Activated T-helper 2 cell treated with anti-CD3 and anti-CD28 coated beads, Interferon-gamma antibody, Interleukin-2, Interleukin-4, amounts not matched to agents 10 μg/mL and 5 μg/mL and 100 μg/mL, durations not matched to agents 14 hours and 24 hours and 36 hours (primary cell): Measurements from ENCODE around the gene RFX4. TPM values are rescaled to one million over a fixed set of nuclear protein-coding genes. Genes with fewer than 3 reads are reported as not detected.

Experiments used
- DNase-seq: peaks from one replicate; pipeline ENCODE4 v3.0.0; 2021; ENCODE audit warnings: low spot score
- H3K27ac Mint-ChIP-seq: one replicate; pipeline ENCODE4 v1.8.0; 2021; ENCODE audit warnings: mixed read lengths
- H3K27me3 Mint-ChIP-seq: one replicate; pipeline ENCODE4 v1.8.0; 2021; ENCODE audit warnings: low read depth, mixed read lengths
- H3K36me3 Mint-ChIP-seq: one replicate; pipeline ENCODE4 v1.8.0; 2021; ENCODE audit warnings: low read depth, mixed read lengths
- H3K4me1 Mint-ChIP-seq: one replicate; pipeline ENCODE4 v1.8.0; 2021; ENCODE audit warnings: low read depth, mixed read lengths
- H3K4me3 Mint-ChIP-seq: one replicate; pipeline ENCODE4 v1.8.0; 2021; ENCODE audit warnings: low read depth, mild to moderate bottlenecking, moderate library complexity, mixed read lengths
- H3K9me3 Mint-ChIP-seq: one replicate; pipeline ENCODE4 v1.8.0; 2021; ENCODE audit warnings: mixed read lengths
- intact Hi-C: fragments of 100-400 bp; cut with micrococcal nuclease; formaldehyde crosslinking; loops from one replicate; pipeline ENCODE4 v1.15.1; 2023
- total RNA-seq: library from RNA; stranded (reverse); gene quantifications from 2 replicates; pipeline ENCODE4 v1.2.3, GENCODE V29; 2022

RFX4 gene
- total RNA-seq, 1 donor from 2014 or later = not detected

DNA sequence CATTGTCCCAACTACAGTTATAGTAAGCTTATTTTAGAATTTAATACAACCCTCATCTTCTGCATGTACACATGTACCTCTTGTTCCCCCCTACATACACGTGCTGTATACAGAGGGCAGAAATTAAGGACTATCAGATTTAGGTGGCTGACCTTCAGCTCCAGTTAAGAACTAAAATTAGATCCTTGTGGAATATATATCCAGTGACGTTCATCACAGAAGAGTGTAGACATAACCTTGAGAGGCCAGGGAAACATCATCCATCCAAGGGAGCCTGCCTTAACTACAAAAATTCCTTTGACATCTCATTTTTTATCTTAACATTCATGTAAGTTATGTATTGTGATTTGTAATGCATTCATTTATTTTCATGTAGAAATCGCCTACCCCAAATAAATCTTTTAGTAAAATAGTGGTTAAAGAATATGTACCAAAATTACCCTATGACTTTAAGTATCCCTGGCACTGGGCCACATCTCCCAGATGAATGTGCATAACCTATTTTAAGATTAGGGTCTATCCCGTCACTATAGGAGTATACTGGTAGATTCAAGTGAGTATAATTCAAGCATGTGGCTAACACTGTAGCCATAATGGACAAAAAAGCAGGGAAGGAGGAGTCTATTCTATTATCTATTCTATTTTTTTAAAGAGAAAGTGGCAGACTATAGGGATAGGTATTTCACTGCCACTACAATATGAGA lies 219.2 kb downstream of the RFX4 start:
- intact Hi-C loops = no loop called here
- H3K9me3 Mint-ChIP-seq = no peaks in the 10 kb centered on the region
- H3K4me3 Mint-ChIP-seq = no peak overlapping the region
- no peak for DNase-seq
- no peaks in the 10 kb centered on the region for H3K27me3 Mint-ChIP-seq
- H3K27ac Mint-ChIP-seq = no peak overlapping the region
- H3K36me3 Mint-ChIP-seq = peaks cover 20% of the 10 kb centered on the region
- peaks cover 2% of the 10 kb centered on the region for H3K4me1 Mint-ChIP-seq

DNA sequence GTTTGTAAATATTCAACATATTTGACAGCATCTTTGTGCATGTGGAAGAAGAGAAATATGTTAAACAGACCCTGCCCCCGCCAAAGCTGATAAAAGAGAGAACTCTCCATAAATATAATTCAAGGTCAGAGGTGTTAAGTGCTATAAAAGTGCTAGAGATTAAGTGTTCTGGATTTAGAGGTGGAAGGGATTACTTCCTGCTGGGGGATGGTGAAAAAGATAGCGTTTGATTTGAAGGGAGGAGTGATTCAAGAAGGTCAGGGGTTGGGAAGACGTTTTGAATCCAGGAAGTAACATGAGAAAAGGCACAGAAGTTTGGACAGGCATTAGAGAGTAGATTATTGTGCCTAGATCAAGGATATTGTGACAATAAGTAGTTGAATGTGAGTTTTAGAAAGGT lies 221.9 kb downstream of the RFX4 start:
- no peaks in the 10 kb centered on the region for H3K9me3 Mint-ChIP-seq
- H3K4me1 Mint-ChIP-seq = peaks cover 2% of the 10 kb centered on the region
- H3K27me3 Mint-ChIP-seq = no peaks in the 10 kb centered on the region
- no peak overlapping the region for H3K4me3 Mint-ChIP-seq
- DNase-seq = no peak
- no peak overlapping the region for H3K27ac Mint-ChIP-seq
- peaks cover 21% of the 10 kb centered on the region for H3K36me3 Mint-ChIP-seq
- intact Hi-C loops = no loop called here

Other genes with a start within 250 kb of the RFX4 start
- gene POLR3B, start 225.3 kb upstream of the RFX4 start, total RNA-seq = 8.7 and 8.9 TPM in 2 replicates
- gene RIC8B, start 191.7 kb downstream of the RFX4 start, total RNA-seq = 11.4 and 16.4 TPM in 2 replicates